ENCODE measurements around the gene LINC01488. TPM values are rescaled to one million over a fixed set of nuclear protein-coding genes. Genes with fewer than 3 reads are reported as not detected.

LINC01488 gene
- total RNA-seq, 2 donors from 2014 or later: not detected

GRCh38 chr11:69493931-69494821, 12.7 kb downstream of the LINC01488 start:
- H3K36me3 Mint-ChIP-seq: no peaks in the 10 kb centered on the region
- ATAC-seq (no peak), DNase-seq (ENCODE audit: low spot score in 2 of 2) (no peak)
- H3K27ac Mint-ChIP-seq: no peak overlapping the region
- no peaks in the 10 kb centered on the region for H3K9me3 Mint-ChIP-seq

GRCh38 chr11:69494851-69495250, 13.4 kb downstream of the LINC01488 start:
- ATAC-seq (no peak), DNase-seq (ENCODE audit: low spot score in 2 of 2) (no peak)
- H3K27ac Mint-ChIP-seq: no peak overlapping the region
- H3K9me3 Mint-ChIP-seq: no peaks in the 10 kb centered on the region
- no peaks in the 10 kb centered on the region for H3K36me3 Mint-ChIP-seq

- H3K36me3 Mint-ChIP-seq: no peaks in the 10 kb centered on the region
- ATAC-seq: no peak
- no peak overlapping the region for H3K27ac Mint-ChIP-seq
- H3K9me3 Mint-ChIP-seq: no peaks in the 10 kb centered on the region
- no peak for DNase-seq (ENCODE audit: low spot score in 2 of 2)
Measured at GRCh38 chr11:69495441-69496201, 14.2 kb downstream of the LINC01488 start.

GRCh38 chr11:69496202-69496557, 14.7 kb downstream of the LINC01488 start:
- H3K36me3 Mint-ChIP-seq: no peaks in the 10 kb centered on the region
- H3K27ac Mint-ChIP-seq: no peak overlapping the region
- ATAC-seq: no peak
- no peaks in the 10 kb centered on the region for H3K9me3 Mint-ChIP-seq
- DNase-seq (ENCODE audit: low spot score in 2 of 2): no peak

- H3K27ac Mint-ChIP-seq: no peak overlapping the region
- DNase-seq (ENCODE audit: low spot score in 2 of 2): no peak
- ATAC-seq: no peak
Measured at GRCh38 chr11:69496631-69497220, 15.3 kb downstream of the LINC01488 start.

GRCh38 chr11:69497221-69497787, 15.8 kb downstream of the LINC01488 start:
- no peaks in the 10 kb centered on the region for H3K36me3 Mint-ChIP-seq
- ATAC-seq (no peak), DNase-seq (ENCODE audit: low spot score in 2 of 2) (no peak)
- H3K9me3 Mint-ChIP-seq: no peaks in the 10 kb centered on the region
- H3K27ac Mint-ChIP-seq: no peak overlapping the region

More at GRCh38 chr11:69496631-69497220, 15.3 kb downstream of the LINC01488 start:
- H3K36me3 Mint-ChIP-seq: no peaks in the 10 kb centered on the region
- H3K9me3 Mint-ChIP-seq: no peaks in the 10 kb centered on the region

- Mint-ChIP-seq H3K36me3 (no peaks in the 10 kb centered on the region), H3K9me3 (no peaks in the 10 kb centered on the region), H3K27ac (no peak overlapping the region)
- DNase-seq (ENCODE audit: low spot score in 2 of 2) (no peak), ATAC-seq (peak in 1 of 2 donors; percentile 18)
Measured at GRCh38 chr11:69498614-69499175, 17.2 kb downstream of the LINC01488 start.

- Mint-ChIP-seq H3K27ac (no peak overlapping the region), H3K9me3 (no peaks in the 10 kb centered on the region), H3K36me3 (no peaks in the 10 kb centered on the region)
- ATAC-seq: no peak
- no peak for DNase-seq (ENCODE audit: low spot score in 2 of 2)
Measured at GRCh38 chr11:69499186-69499917, 17.9 kb downstream of the LINC01488 start.

GRCh38 chr11:69499918-69500284, 18.4 kb downstream of the LINC01488 start:
- H3K27ac Mint-ChIP-seq: no peak overlapping the region
- no peak for DNase-seq (ENCODE audit: low spot score in 2 of 2)
- H3K36me3 Mint-ChIP-seq: no peaks in the 10 kb centered on the region
- no peak for ATAC-seq
- H3K9me3 Mint-ChIP-seq: no peaks in the 10 kb centered on the region

- DNase-seq (ENCODE audit: low spot score in 2 of 2): no peak
- no peak overlapping the region for H3K27ac Mint-ChIP-seq
- H3K36me3 Mint-ChIP-seq: no peaks in the 10 kb centered on the region
- ATAC-seq: no peak
- H3K9me3 Mint-ChIP-seq: no peaks in the 10 kb centered on the region
Measured at GRCh38 chr11:69500285-69501120, 19.0 kb downstream of the LINC01488 start.

GRCh38 chr11:69501121-69501489, 19.6 kb downstream of the LINC01488 start:
- Mint-ChIP-seq H3K36me3 (no peaks in the 10 kb centered on the region), H3K9me3 (peaks cover 0 to 3% of the 10 kb centered on the region in 2 donors), H3K27ac (no peak overlapping the region)
- no peak for ATAC-seq
- DNase-seq (ENCODE audit: low spot score in 2 of 2): no peak

GRCh38 chr11:69501891-69502860, 20.7 kb downstream of the LINC01488 start:
- Mint-ChIP-seq H3K27ac (no peak overlapping the region), H3K36me3 (no peaks in the 10 kb centered on the region), H3K9me3 (peaks cover 0 to 7% of the 10 kb centered on the region in 2 donors)
- DNase-seq (ENCODE audit: low spot score in 2 of 2): no peak
- ATAC-seq: no peak

- no peak for DNase-seq (ENCODE audit: low spot score in 2 of 2)
- Mint-ChIP-seq H3K27ac (no peak overlapping the region), H3K9me3 (peaks cover 0 to 7% of the 10 kb centered on the region in 2 donors), H3K36me3 (no peaks in the 10 kb centered on the region)
- ATAC-seq: no peak
Measured at GRCh38 chr11:69504127-69504526, 22.7 kb downstream of the LINC01488 start.

GRCh38 chr11:69504576-69505335, 23.3 kb downstream of the LINC01488 start:
- Mint-ChIP-seq H3K9me3 (peaks cover 0 to 7% of the 10 kb centered on the region in 2 donors), H3K27ac (no peak overlapping the region), H3K36me3 (no peaks in the 10 kb centered on the region)
- ATAC-seq (no peak), DNase-seq (ENCODE audit: low spot score in 2 of 2) (no peak)

All from activated naive CD4-positive, alpha-beta T cell treated with anti-CD3 and anti-CD28 coated beads, Interleukin-2, amount 50 U/mL, for 72 hours (primary cell).